Sigmoid colon (tissue), 7 donors: ENCODE data around the gene SNTG2. TPM values are rescaled to one million over a fixed set of nuclear protein-coding genes. Genes with fewer than 3 reads are reported as not detected.
"Not testable (repeated sequence)": the region's sequence is repeated elsewhere in the genome, so short reads cannot be mapped to it uniquely, and the experiment has no call there.

Experiments used
- DNase-seq: peaks from one replicate; pipeline ENCODE4 v3.0.0-alpha.2; 2019
- H3K27ac ChIP-seq, 4 donors: fragments of 200-600 bp; sonication (generic); one replicate each; pipeline ENCODE4 v1.5.1; 2016 to 2019; ENCODE audit warnings: mild to moderate bottlenecking in 1 of 4
- H3K27me3 ChIP-seq, 3 donors: fragments of 200-600 bp; sonication (generic); one replicate each; pipeline ENCODE4 v1.5.1; 2019; ENCODE audit warnings: mild to moderate bottlenecking in 1 of 3
- H3K36me3 ChIP-seq, 4 donors: fragments of 200-600 bp; sonication (generic); one replicate each; pipeline ENCODE4 v1.5.1; 2016 to 2019
- H3K4me1 ChIP-seq, 4 donors: fragments of 200-600 bp; sonication (generic); one replicate each; pipeline ENCODE4 v1.5.1; 2017 to 2019
- H3K4me3 ChIP-seq, 4 donors: fragments of 200-600 bp; sonication (generic); one replicate each; pipeline ENCODE4 v1.5.1; 2017 to 2019; ENCODE audit warnings: mild to moderate bottlenecking in 2 of 4, moderate library complexity in 1 of 4
- H3K9me3 ChIP-seq, 4 donors: fragments of 200-600 bp in 3 of 4; sonication (generic) in 3 of 4; one replicate each; pipeline versions ENCODE4 v1.5.1 to v1.6.1; 2013 to 2019
- CTCF ChIP-seq, 4 experiments: fragments of 450-650 bp in 3 of 4; fragments of 200-600 bp in 1 of 4; IDR thresholded peaks; one replicate each; pipeline ENCODE4 v1.5.1; 2016 to 2019; ENCODE audit warnings: antibody characterized with exemption in 4 of 4, mild to moderate bottlenecking in 3 of 4, moderate library complexity in 2 of 4
- EP300 ChIP-seq, 4 donors: sonication (generic); formaldehyde crosslinking; IDR thresholded peaks; one replicate each; pipeline ENCODE4 v1.6.1; 2017; ENCODE audit warnings: antibody characterized with exemption in 4 of 4
- POLR2A ChIP-seq, 2 donors: fragments of 450-650 bp; IDR thresholded peaks; one replicate each; pipeline ENCODE4 v1.6.1; 2016; ENCODE audit warnings: antibody characterized with exemption in 2 of 2, mild to moderate bottlenecking in 2 of 2, moderate library complexity in 2 of 2
- POLR2AphosphoS5 ChIP-seq, 4 donors: sonication (generic); formaldehyde crosslinking; IDR thresholded peaks; one replicate each; pipeline ENCODE4 v1.6.1; 2017; ENCODE audit warnings: antibody characterized with exemption in 4 of 4
- WGBS, 2 donors: extraction: QIAGEN DNeasy Blood & Tissue Kit; methylation state at CpG; one replicate each; pipeline ENCODE4 v1.1.7; 2013; 5-methylcytosine and 5-hydroxymethylcytosine counted together
- intact Hi-C: fragments of 100-400 bp; cut with DNase I; formaldehyde crosslinking; loops from one replicate; pipeline ENCODE4 v1.15.1; 2023
- polyA plus RNA-seq, 3 donors: library from polyadenylated mRNA; stranded (reverse); fragments of 200-250 nt; gene quantifications; one replicate each; pipeline ENCODE4 v1.2.3, GENCODE V29; 2013
- total RNA-seq, 4 donors: library from RNA; depleted of rRNA; stranded (reverse); fragments of >200 nt; gene quantifications; one replicate each; pipeline ENCODE4 v1.1.0, GENCODE V29; 2016
- donor health status: healthy with polysubstance abuse.
- donor health status: Bipolar disorder and iron deficiency.
- donor health status: healthy.

The SNTG2 gene
- total and polyA plus RNA-seq, 7 donors = 0.60 to 5.2 (median 1.9) TPM; not detected in 1

- H3K4me1 ChIP-seq = no peaks in the 10 kb centered on the region
- no peaks in the 10 kb centered on the region for H3K27me3 ChIP-seq
- no peaks in the 10 kb centered on the region for H3K36me3 ChIP-seq
- DNase-seq = no peak
- 70 to 73% methylated on average over 3 of the region's 3 CpGs for WGBS, 2 donors
- H3K4me3 ChIP-seq = no peak overlapping the region
- no peak for TF ChIP-seq CTCF (IDR thresholded peaks at IDR 0.05)
- no peak for TF ChIP-seq POLR2A (IDR thresholded peaks at IDR 0.05)
- TF ChIP-seq EP300 (IDR thresholded peaks at IDR 0.05) = no peak
- no peak for TF ChIP-seq POLR2AphosphoS5 (IDR thresholded peaks at IDR 0.05)
- no peaks in the 10 kb centered on the region for H3K9me3 ChIP-seq
- H3K27ac ChIP-seq = no peak overlapping the region
- intact Hi-C loops = no loop called here
Measured at GRCh38 chr2:1226766-1227165, 276.1 kb downstream of the SNTG2 start.

- no peak for DNase-seq
- WGBS, 2 donors = 66 to 81% methylated on average over 19 of the region's 19 CpGs
- no peak overlapping the region for H3K27ac ChIP-seq
- H3K27me3 ChIP-seq = no peaks in the 10 kb centered on the region
- H3K9me3 ChIP-seq = no peaks in the 10 kb centered on the region
- intact Hi-C loops = no loop called here
- H3K4me1 ChIP-seq = no peaks in the 10 kb centered on the region
- H3K4me3 ChIP-seq = no peak overlapping the region
- TF ChIP-seq EP300 (IDR thresholded peaks at IDR 0.05) (no peak), POLR2A (IDR thresholded peaks at IDR 0.05) (no peak), CTCF (IDR thresholded peaks at IDR 0.05) (no peak), POLR2AphosphoS5 (IDR thresholded peaks at IDR 0.05) (no peak)
- H3K36me3 ChIP-seq = no peaks in the 10 kb centered on the region
Measured at GRCh38 chr2:1227274-1227900, 276.7 kb downstream of the SNTG2 start.

GRCh38 chr2:1229596-1229995, 278.9 kb downstream of the SNTG2 start:
- DNase-seq, intact Hi-C loops, H3K4me3 ChIP-seq, H3K36me3 ChIP-seq, H3K9me3 ChIP-seq, H3K27me3 ChIP-seq, H3K4me1 ChIP-seq, H3K27ac ChIP-seq: not testable (repeated sequence)
- 95 to 96% methylated on average over 30 of the region's 30 CpGs for WGBS, 2 donors

- TF ChIP-seq EP300 (IDR thresholded peaks at IDR 0.05) (no peak), POLR2AphosphoS5 (IDR thresholded peaks at IDR 0.05) (no peak), CTCF (IDR thresholded peaks at IDR 0.05) (no peak), POLR2A (IDR thresholded peaks at IDR 0.05) (no peak)
- 89% methylated on average over 19 of the region's 19 CpGs for WGBS, 2 donors
- H3K27ac ChIP-seq = no peak overlapping the region
Measured at GRCh38 chr2:1230155-1230893, 279.7 kb downstream of the SNTG2 start.

GRCh38 chr2:1231466-1232063, 280.9 kb downstream of the SNTG2 start:
- 46 to 74% methylated on average over 11 of the region's 11 CpGs for WGBS, 2 donors
- H3K4me3 ChIP-seq = no peak overlapping the region
- no peak for TF ChIP-seq POLR2A (IDR thresholded peaks at IDR 0.05)
- TF ChIP-seq EP300 (IDR thresholded peaks at IDR 0.05) = no peak
- no peak for TF ChIP-seq CTCF (IDR thresholded peaks at IDR 0.05)
- TF ChIP-seq POLR2AphosphoS5 (IDR thresholded peaks at IDR 0.05) = no peak
- no peaks in the 10 kb centered on the region for H3K9me3 ChIP-seq
- H3K27me3 ChIP-seq = no peaks in the 10 kb centered on the region
- no peaks in the 10 kb centered on the region for H3K36me3 ChIP-seq
- intact Hi-C loops = no loop called here
- no peaks in the 10 kb centered on the region for H3K4me1 ChIP-seq
- no peak for DNase-seq
- no peak overlapping the region for H3K27ac ChIP-seq

More at GRCh38 chr2:1230155-1230893, 279.7 kb downstream of the SNTG2 start:
- no peak overlapping the region for H3K4me3 ChIP-seq
- H3K27me3 ChIP-seq = no peaks in the 10 kb centered on the region
- DNase-seq = no peak
- intact Hi-C loops = no loop called here
- no peaks in the 10 kb centered on the region for H3K9me3 ChIP-seq
- H3K36me3 ChIP-seq = no peaks in the 10 kb centered on the region
- H3K4me1 ChIP-seq = no peaks in the 10 kb centered on the region
